ENCODE data around the gene ZNF205. TPM values are rescaled to one million over a fixed set of nuclear protein-coding genes. Genes with fewer than 3 reads are reported as not detected.

ZNF205 gene
- total and polyA plus RNA-seq, 2 of the 4 experiments (the other 2 are of a cell fraction): 8.2 to 12.7 TPM

GRCh38 chr16:3071655-3072054 is 40.7 kb upstream of the ZNF205 start:
- Histone ChIP-seq H2AFZ (replicated peaks; ENCODE audit: low read length, poor library complexity) (no peak overlapping the region), H3K14ac (replicated peaks; ENCODE audit: low read depth, low read length) (no peak overlapping the region), H3K9me1 (ENCODE audit: insufficient read depth, low read length) (peaks cover 6% of the 10 kb centered on the region; the same call in 1 of the 2 replicates), H4K20me1 (ENCODE audit: insufficient read depth, low read length) (no peaks in the 10 kb centered on the region), H2BK5ac (ENCODE audit: low read depth, low read length, poor library complexity, severe bottlenecking) (no peak overlapping the region), H3K18ac (ENCODE audit: low read depth, low read length) (no peak overlapping the region), H3K27ac (ENCODE audit: insufficient read depth, low read length) (no peak overlapping the region), H3K56ac (ENCODE audit: extremely low read depth, insufficient read depth, low read length) (no peak overlapping the region), H3K79me1 (ENCODE audit: low read depth in 1 of 2, low read length in 2 of 2) (peaks cover under 1% of the 10 kb centered on the region in 2 experiments; a peak in 1 of 4 replicates), H3K9me3 (ENCODE audit: control insufficient read depth, insufficient read depth, low read length) (no peaks in the 10 kb centered on the region), H2BK120ac (ENCODE audit: low read depth, low read length) (no peak overlapping the region), H3K4me3 (ENCODE audit: insufficient read depth, low read depth, low read length) (no peak overlapping the region), H3K36me3 (ENCODE audit: control insufficient read depth, insufficient read depth, low read length) (no peaks in the 10 kb centered on the region), H2BK20ac (ENCODE audit: low read depth, low read length) (no peak overlapping the region), H3K27me3 (ENCODE audit: control insufficient read depth, insufficient read depth, low read length) (peaks cover 31% of the 10 kb centered on the region), H3K23ac (ENCODE audit: low read depth, low read length) (no peak overlapping the region), H3K4ac (ENCODE audit: low read depth, low read length) (no peak overlapping the region), H2BK15ac (ENCODE audit: low read depth, low read length) (no peak overlapping the region), H3K4me1 (ENCODE audit: control insufficient read depth, insufficient read depth, low read length) (no peaks in the 10 kb centered on the region), H2AK9ac (replicated peaks; ENCODE audit: low read depth, low read length, poor library complexity) (no peak overlapping the region), H3K9ac (ENCODE audit: low read depth, low read length) (no peak overlapping the region), H2AK5ac (ENCODE audit: low read depth, low read length) (no peak overlapping the region), H4K8ac (ENCODE audit: low read depth in 2 of 2, low read length in 2 of 2) (no peak overlapping the region), H4K91ac (ENCODE audit: insufficient read depth, low read depth, low read length) (no peak overlapping the region), H4K5ac (ENCODE audit: low read depth, low read length) (no peak overlapping the region), H3K4me2 (ENCODE audit: low read depth, low read length) (no peak overlapping the region)
- no peak for TF ChIP-seq FOS (IDR thresholded peaks at IDR 0.05; ENCODE audit: low read depth, low read length)
- no peak for TF ChIP-seq CEBPB (IDR thresholded peaks at IDR 0.05; ENCODE audit: low read depth, low read length)
- TF ChIP-seq POLR2A (IDR thresholded peaks at IDR 0.05; ENCODE audit: low read depth, low read length): no peak
- no peak for TF ChIP-seq CTCF (conservative IDR thresholded peaks at IDR 0.05; ENCODE audit: low read depth, low read length)
- no peak for TF ChIP-seq CHD1 (IDR thresholded peaks at IDR 0.05; ENCODE audit: low read depth, low read length)
- no peak for TF ChIP-seq RCOR1 (IDR thresholded peaks at IDR 0.05; ENCODE audit: insufficient replicate concordance, low read length)
- no peak for TF ChIP-seq MXI1 (IDR thresholded peaks at IDR 0.05; ENCODE audit: borderline replicate concordance, low read depth, low read length)
- TF ChIP-seq NFE2L2 (IDR thresholded peaks at IDR 0.05; ENCODE audit: low read depth, low read length): no peak
- TF ChIP-seq, protein P1, sequence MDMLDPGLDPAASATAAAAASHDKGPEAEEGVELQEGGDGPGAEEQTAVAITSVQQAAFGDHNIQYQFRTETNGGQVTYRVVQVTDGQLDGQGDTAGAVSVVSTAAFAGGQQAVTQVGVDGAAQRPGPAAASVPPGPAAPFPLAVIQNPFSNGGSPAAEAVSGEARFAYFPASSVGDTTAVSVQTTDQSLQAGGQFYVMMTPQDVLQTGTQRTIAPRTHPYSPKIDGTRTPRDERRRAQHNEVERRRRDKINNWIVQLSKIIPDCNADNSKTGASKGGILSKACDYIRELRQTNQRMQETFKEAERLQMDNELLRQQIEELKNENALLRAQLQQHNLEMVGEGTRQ (IDR thresholded peaks at IDR 0.05; ENCODE audit: low read depth, low read length): no peak
- TF ChIP-seq SMC3 (IDR thresholded peaks at IDR 0.05; ENCODE audit: low read depth, low read length): no peak
- TF ChIP-seq RFX5 (IDR thresholded peaks at IDR 0.05; ENCODE audit: low read depth, low read length): no peak
- TF ChIP-seq RAD21 (IDR thresholded peaks at IDR 0.05; ENCODE audit: low read length): no peak
- TF ChIP-seq ELK1 (IDR thresholded peaks at IDR 0.05; ENCODE audit: borderline replicate concordance, low read depth, low read length): no peak
- no peak for TF ChIP-seq BHLHE40 (IDR thresholded peaks at IDR 0.05; ENCODE audit: low read depth, low read length)
- TF ChIP-seq MAZ (IDR thresholded peaks at IDR 0.05; ENCODE audit: borderline replicate concordance, low read depth, low read length): no peak
- no peak for TF ChIP-seq MAFK (IDR thresholded peaks at IDR 0.05; ENCODE audit: low read depth, low read length)
- CTCF ChIA-PET: no interaction called here
- DNase-seq: no peak
- dilution Hi-C loops (cut with HindIII; ENCODE audit: low sequenced_read_pairs, unreplicated experiment) (no loop called here), intact Hi-C loops (cut with micrococcal nuclease) (no loop called here), in situ Hi-C loops (cut with MboI; ENCODE audit: low sequenced_read_pairs) (no loop called here)
- no TSS peak for BruUV-seq (replicated peaks)
- POLR2A ChIA-PET (ENCODE audit: unreplicated experiment): no interaction called here
- ATAC-seq (ENCODE audit: low read depth): no peak
- 62% methylated on average over 4 of the region's 7 CpGs; no CpG with 5 or more reads in 1 of the 2 experiments for WGBS, 2 experiments (ENCODE audit: extremely low coverage in 2 of 2, insufficient read length in 1 of 2)
